K562 (cell line): ENCODE results near the gene MPHOSPH10. TPM values are rescaled to one million over a fixed set of nuclear protein-coding genes. Genes with fewer than 3 reads are reported as not detected.

Source experiments
- ATAC-seq: fragments of 200-7000 bp; cut with Tn5 transposase; 3 replicates; pipeline ENCODE4 v1.9.1; 2020; ENCODE audit warnings: moderate library complexity
- BruUV-seq: library from RNA; stranded (reverse); fragments of 400-500 nt; replicated peaks from 2 replicates; lab custom pipeline; 2021; lab: Mats Ljungman, UMichigan
- CTCF ChIA-PET: fragments of 300-600 bp; formaldehyde crosslinking; extraction: SDS; loops from one replicate; lab custom pipeline; 2021; ENCODE audit warnings: low intra/inter-chr PET ratio; lab: Yijun Ruan, JAX
- POLR2A ChIA-PET: fragments of 300-600, 350-650 bp; sonication (Branson Sonifier 250); formaldehyde crosslinking; extraction: SDS; loops from one replicate; lab custom pipeline; 2021; ENCODE audit warnings: antibody characterized with exemption, inconsistent platforms; lab: Yijun Ruan, JAX
- DNase-seq, 4 experiments: peaks; one replicate each; pipeline versions ENCODE4 v3.0.0 to v3.0.0-alpha.2; 2011 to 2018; ENCODE audit warnings: low spot score in 3 of 4, mixed read lengths in 3 of 4; ENCODE audit errors: extremely low read depth in 1 of 4
- FAIRE-seq: peaks from 2 replicates; lab custom pipeline; 2011; peaks lifted over from hg19 to GRCh38; lab: Jason Lieb, UNC
- H2AFZ ChIP-seq: 2 replicates; pipeline ENCODE4 v1.6.0; 2011; ENCODE audit warnings: low read depth, low read length, control low read depth, inconsistent platforms
- H3K27ac ChIP-seq: fragments of 200-600 bp; 3 replicates; pipeline ENCODE4 v1.8.0; 2011; ENCODE audit warnings: low read depth, mild to moderate bottlenecking, control low read depth, inconsistent platforms, low read length, moderate library complexity, mixed read lengths; ENCODE audit errors: extremely low read depth
- H3K27me3 ChIP-seq, 2 experiments: fragments of 300-600 bp in 1 of 2; 2 replicates in 1 of 2; 3 replicates in 1 of 2; pipeline versions ENCODE4 v1.6.0 to v1.8.0; 2011; ENCODE audit warnings: inconsistent platforms in 2 of 2, low read length in 2 of 2, mild to moderate bottlenecking in 1 of 2, mixed read lengths in 1 of 2, moderate library complexity in 1 of 2; ENCODE audit not compliant: control insufficient read depth in 2 of 2, insufficient read depth in 2 of 2
- H3K36me3 ChIP-seq: fragments of 300-600 bp; 3 replicates; pipeline ENCODE4 v1.8.0; 2011; ENCODE audit warnings: mild to moderate bottlenecking, low read length, inconsistent platforms; ENCODE audit not compliant: control insufficient read depth, insufficient read depth
- H3K4me1 ChIP-seq, 2 experiments: fragments of 200-600 bp in 1 of 2; replicated peaks in 1 of 2; 2 replicates in 1 of 2; 3 replicates in 1 of 2; pipeline versions ENCODE4 v1.5.1 to v1.8.0; 2011; ENCODE audit warnings: inconsistent platforms in 2 of 2, low read length in 2 of 2, mild to moderate bottlenecking in 1 of 2, mixed read lengths in 1 of 2, moderate library complexity in 1 of 2; ENCODE audit not compliant: control insufficient read depth in 2 of 2, insufficient read depth in 2 of 2
- H3K4me2 ChIP-seq: 2 replicates; pipeline ENCODE4 v1.6.1; 2011; ENCODE audit warnings: low read length, control low read depth, inconsistent platforms, mixed read lengths; ENCODE audit not compliant: insufficient read depth
- H3K4me3 ChIP-seq: fragments of 200-600 bp; sonication (generic), shearing (Covaris generic); 2 replicates; pipeline ENCODE4 v1.5.1; 2016; ENCODE audit warnings: control low read depth, inconsistent platforms
- H3K79me2 ChIP-seq: fragments of 200-600 bp; 3 replicates; pipeline ENCODE4 v1.8.0; 2011; ENCODE audit warnings: low read length, inconsistent platforms; ENCODE audit not compliant: control insufficient read depth, insufficient read depth
- H3K9ac ChIP-seq, 2 experiments: 2 replicates each; pipeline versions ENCODE4 v1.6.0 to v1.6.1; 2011; ENCODE audit warnings: low read depth in 2 of 2, low read length in 2 of 2, control low read depth in 1 of 2, inconsistent platforms in 1 of 2, mild to moderate bottlenecking in 1 of 2, mixed read lengths in 1 of 2; ENCODE audit not compliant: insufficient read depth in 1 of 2
- H3K9me1 ChIP-seq: one replicate; pipeline ENCODE4 v1.6.0; 2011; ENCODE audit warnings: inconsistent platforms, mild to moderate bottlenecking, low read length, moderate library complexity; ENCODE audit not compliant: control insufficient read depth, insufficient read depth
- H3K9me3 ChIP-seq: replicated peaks from 2 replicates; pipeline ENCODE4 v1.5.1; 2011; ENCODE audit warnings: low read depth, low read length, inconsistent platforms; ENCODE audit not compliant: control insufficient read depth, insufficient read depth
- H4K20me1 ChIP-seq: replicated peaks from 2 replicates; pipeline ENCODE4 v1.6.1; 2011; ENCODE audit warnings: low read length, inconsistent platforms, mixed read lengths; ENCODE audit not compliant: control insufficient read depth, insufficient read depth
- BRF1 ChIP-seq: IDR thresholded peaks from 3 replicates; pipeline ENCODE4 v1.6.1; 2011; ENCODE audit warnings: borderline replicate concordance, mild to moderate bottlenecking; ENCODE audit not compliant: insufficient read length; ENCODE audit errors: extremely low read depth
- CREB1 ChIP-seq, 2 experiments: sonication (generic) in 1 of 2; formaldehyde crosslinking in 1 of 2; IDR thresholded peaks; 2 replicates each; pipeline versions ENCODE4 v1.6.1 to v1.8.0; 2012 to 2022; ENCODE audit warnings: inconsistent platforms in 1 of 2, mild to moderate bottlenecking in 1 of 2, missing genetic modification reagents in 1 of 2, moderate library complexity in 1 of 2
- MIER1 ChIP-seq: fragments of 450-650 bp; IDR thresholded peaks from 2 replicates; pipeline ENCODE4 v1.6.1; 2016; ENCODE audit warnings: antibody characterized with exemption, mild to moderate bottlenecking, low read depth
- POLR2H ChIP-seq: IDR thresholded peaks from 2 replicates; pipeline ENCODE4 v1.6.1; 2016; ENCODE audit warnings: missing genetic modification characterization, low read depth, mild to moderate bottlenecking, control low read depth, missing compliant biosample characterization, moderate library complexity
- SAFB2 ChIP-seq: fragments of 200-400 bp; formaldehyde crosslinking; IDR thresholded peaks from 2 replicates; pipeline ENCODE4 v1.6.1; 2018; ENCODE audit warnings: borderline replicate concordance, low read length, low read depth, moderate library complexity; ENCODE audit not compliant: severe bottlenecking
- ZNF165 ChIP-seq: fragments of 250-450 bp; sonication (Bioruptor Pico); IDR thresholded peaks from 2 replicates; pipeline ENCODE4 v1.4.0; 2020; ENCODE audit warnings: borderline replicate concordance
- ZNF274 ChIP-seq: IDR thresholded peaks from 2 replicates; pipeline ENCODE4 v1.6.1; 2011; ENCODE audit warnings: low read depth, mild to moderate bottlenecking, low read length, moderate library complexity, borderline replicate concordance
- ZNF282 ChIP-seq: sonication (generic); formaldehyde crosslinking; IDR thresholded peaks from 2 replicates; pipeline ENCODE4 v1.8.1; 2023; ENCODE audit warnings: missing genetic modification reagents
- ZSCAN29 ChIP-seq: fragments of 450-650 bp; IDR thresholded peaks from 2 replicates; pipeline ENCODE4 v1.6.1; 2017
- WGBS: fragments of 100-300 bp; shearing (Covaris generic); methylation state at CpG from one replicate; pipeline ENCODE4 v1.1.6; 2016; ENCODE audit warnings: low coverage, mixed read lengths; ENCODE audit not compliant: insufficient coverage; ENCODE audit errors: missing lambda C conversion rate; 5-methylcytosine and 5-hydroxymethylcytosine counted together
- in situ Hi-C: fragments of 300-500 bp; cut with MboI; formaldehyde crosslinking; loops from 4 replicates; pipeline ENCODE4 v1.15.0; 2018; ENCODE audit warnings: inconsistent platforms, mixed read lengths
- intact Hi-C: fragments of 100-400 bp; cut with micrococcal nuclease; formaldehyde crosslinking; loops from 2 replicates; pipeline ENCODE4 v1.14.2; 2022
- polyA plus RNA-seq, 8 experiments: library from polyadenylated mRNA; depleted of rRNA in 4 of 8; stranded (reverse) in 5 of 8; unstranded in 3 of 8; fragments of >200 nt; fragmentation: Nextera tagmentation in 2 of 8; fragmentation: Illumina TruSeq in 1 of 8; extraction: Ambion mirVana in 2 of 8; extraction: Trizol in 1 of 8; gene quantifications; 2 replicates each; pipeline versions ENCODE4 v1.2.1 to v1.2.3, GENCODE V29; 2011 to 2014; ENCODE audit warnings: inconsistent platforms in 1 of 8, missing spikeins in 1 of 8
- total RNA-seq, 7 experiments: library from RNA; depleted of rRNA in 6 of 7; stranded (reverse); fragments of >200 nt in 6 of 7; fragmentation: Illumina TruSeq in 2 of 7; extraction: Trizol in 2 of 7; gene quantifications; 2 replicates each; pipeline versions ENCODE4 v1.2.1 to v1.2.3, GENCODE V29; 2011 to 2021; ENCODE audit warnings: low replicate concordance in 1 of 7
- TF ChIP-seq, protein P1 (sequence below), 2 experiments: fragments of 450-650 bp in 1 of 2; sonication (generic) in 1 of 2; formaldehyde crosslinking in 1 of 2; IDR thresholded peaks in 1 of 2; conservative IDR thresholded peaks in 1 of 2; 2 replicates each; pipeline versions ENCODE4 v1.6.1 to v1.8.1; 2016 to 2023; ENCODE audit warnings: mild to moderate bottlenecking in 2 of 2, moderate library complexity in 2 of 2, inconsistent platforms in 1 of 2, missing genetic modification reagents in 1 of 2
- TF ChIP-seq, protein P2 (sequence below): sonication (generic); formaldehyde crosslinking; IDR thresholded peaks from 2 replicates; pipeline ENCODE4 v1.8.1; 2023; ENCODE audit warnings: mild to moderate bottlenecking, missing genetic modification reagents, moderate library complexity
- TF ChIP-seq, protein P3 (sequence below): IDR thresholded peaks from 2 replicates; pipeline ENCODE4 v1.6.1; 2012; ENCODE audit warnings: low read depth, low read length, improper control_type of control experiment, borderline replicate concordance
- TF ChIP-seq, protein P4 (sequence below): sonication (generic); formaldehyde crosslinking; IDR thresholded peaks from 2 replicates; pipeline ENCODE4 v1.8.1; 2023; ENCODE audit warnings: mild to moderate bottlenecking, missing genetic modification reagents

MPHOSPH10 gene
- total and polyA plus RNA-seq, 9 of the 15 experiments (the other 6 are each of a cell fraction or from before 2014, with no cell fraction given): 36.8 to 83.7 (median 58.5) TPM

DNA sequence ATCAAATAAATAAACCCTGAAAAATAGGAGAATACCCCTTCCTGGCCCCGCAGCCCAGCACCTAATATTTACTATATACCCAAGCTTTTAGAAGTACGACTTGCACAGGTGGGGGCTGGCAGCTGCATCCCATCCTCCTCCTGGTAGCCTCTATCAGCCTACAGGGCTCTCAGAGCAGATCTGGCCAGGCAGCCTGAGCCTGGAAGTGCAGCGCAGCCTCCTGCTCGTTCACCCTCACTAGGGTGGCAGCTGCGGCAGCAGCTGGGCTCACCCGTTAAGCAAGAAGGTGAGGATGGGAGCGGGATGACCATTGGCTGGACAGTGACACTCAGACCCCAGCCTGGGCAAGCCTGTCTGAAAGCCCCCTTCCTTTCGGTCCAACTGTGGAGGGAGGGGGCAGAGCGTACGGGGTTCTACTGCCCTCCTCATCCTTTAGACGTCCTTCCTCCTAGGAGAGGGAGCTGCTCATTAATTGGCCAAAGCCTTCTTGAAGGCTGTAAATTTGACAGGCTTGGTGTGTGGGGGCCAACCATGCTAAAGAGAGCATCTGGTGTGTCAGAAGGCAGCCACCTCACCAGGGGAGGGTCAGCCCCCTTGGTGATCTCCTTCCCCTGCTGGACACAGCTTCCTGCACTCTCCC lies 23.3 kb downstream of the MPHOSPH10 start (continued):
- TF ChIP-seq ZNF165 (CRISPR knock-in tag): no peak

DNA sequence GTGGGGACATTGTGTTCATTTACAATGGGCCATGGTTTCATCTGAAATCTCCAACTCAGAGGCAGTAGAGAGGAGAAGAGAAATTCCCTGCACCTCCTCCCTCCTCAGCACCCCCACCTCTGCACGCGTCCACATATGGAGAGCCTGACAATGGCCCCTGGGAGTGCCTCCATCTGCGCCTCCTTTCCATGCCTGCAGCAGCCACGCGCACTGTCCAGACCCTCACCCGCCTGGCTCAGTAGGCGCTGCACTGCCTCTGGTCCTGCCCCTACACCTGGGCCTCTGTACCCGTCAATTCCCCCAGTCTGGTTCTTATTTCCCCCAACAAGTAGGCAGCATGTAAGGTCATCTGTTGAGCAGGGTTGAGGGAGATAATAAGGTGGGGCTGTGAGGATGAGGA lies 23.8 kb downstream of the MPHOSPH10 start:
- ATAC-seq: no peak
- Histone ChIP-seq H3K9me3 (no peaks in the 10 kb centered on the region), H4K20me1 (peaks cover 12% of the 10 kb centered on the region; the same call in 1 of the 2 replicates), H3K4me1 (no peaks in the 10 kb centered on the region; a peak in 1 of 5 replicates), H3K9ac (no peak overlapping the region), H3K27me3 (peaks cover 9 to 39% of the 10 kb centered on the region in 2 experiments; a peak in 4 of 5 replicates), H3K4me2 (no peak overlapping the region), H3K36me3 (peaks cover 14% of the 10 kb centered on the region; the same call in 2 of the 3 replicates), H3K4me3 (no peak overlapping the region), H2AFZ (no peak overlapping the region), H3K27ac (no peak overlapping the region), H3K9me1 (no peaks in the 10 kb centered on the region), H3K79me2 (no peaks in the 10 kb centered on the region)
- in situ Hi-C loops: no loop called here
- FAIRE-seq: no peak
- WGBS: under 1% methylated on average over 8 of the region's 8 CpGs
- intact Hi-C loops: loop anchor here (10.0 kb wide), 1 partner anchor 149 kb away; no protein-coding TSS in a partner anchor
- no TSS peak for BruUV-seq
- no peak for DNase-seq
- ChIA-PET CTCF (no interaction called here), POLR2A (interaction anchor here (0.7 to 1.0 kb wide), 3 partner anchors 23 to 70 kb away, joined by 3 read pairs; no protein-coding TSS in a partner anchor)
- TF ChIP-seq, protein P1, sequence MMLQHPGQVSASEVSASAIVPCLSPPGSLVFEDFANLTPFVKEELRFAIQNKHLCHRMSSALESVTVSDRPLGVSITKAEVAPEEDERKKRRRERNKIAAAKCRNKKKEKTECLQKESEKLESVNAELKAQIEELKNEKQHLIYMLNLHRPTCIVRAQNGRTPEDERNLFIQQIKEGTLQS (IDR thresholded peaks at IDR 0.05): no peak
- TF ChIP-seq, protein P1 (CRISPR knock-in tag; conservative IDR thresholded peaks at IDR 0.05): no peak
- TF ChIP-seq CREB1 (IDR thresholded peaks at IDR 0.05) (no peak), CREB1 (CRISPR knock-in tag; IDR thresholded peaks at IDR 0.05) (no peak), ZNF282 (no peak), POLR2H (tag) (no peak), BRF1 (no peak), ZSCAN29 (no peak), MIER1 (no peak), SAFB2 (no peak), ZNF274 (no peak)
- TF ChIP-seq, protein P2, sequence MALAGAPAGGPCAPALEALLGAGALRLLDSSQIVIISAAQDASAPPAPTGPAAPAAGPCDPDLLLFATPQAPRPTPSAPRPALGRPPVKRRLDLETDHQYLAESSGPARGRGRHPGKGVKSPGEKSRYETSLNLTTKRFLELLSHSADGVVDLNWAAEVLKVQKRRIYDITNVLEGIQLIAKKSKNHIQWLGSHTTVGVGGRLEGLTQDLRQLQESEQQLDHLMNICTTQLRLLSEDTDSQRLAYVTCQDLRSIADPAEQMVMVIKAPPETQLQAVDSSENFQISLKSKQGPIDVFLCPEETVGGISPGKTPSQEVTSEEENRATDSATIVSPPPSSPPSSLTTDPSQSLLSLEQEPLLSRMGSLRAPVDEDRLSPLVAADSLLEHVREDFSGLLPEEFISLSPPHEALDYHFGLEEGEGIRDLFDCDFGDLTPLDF (CRISPR knock-in tag): no peak
- TF ChIP-seq, protein P3, sequence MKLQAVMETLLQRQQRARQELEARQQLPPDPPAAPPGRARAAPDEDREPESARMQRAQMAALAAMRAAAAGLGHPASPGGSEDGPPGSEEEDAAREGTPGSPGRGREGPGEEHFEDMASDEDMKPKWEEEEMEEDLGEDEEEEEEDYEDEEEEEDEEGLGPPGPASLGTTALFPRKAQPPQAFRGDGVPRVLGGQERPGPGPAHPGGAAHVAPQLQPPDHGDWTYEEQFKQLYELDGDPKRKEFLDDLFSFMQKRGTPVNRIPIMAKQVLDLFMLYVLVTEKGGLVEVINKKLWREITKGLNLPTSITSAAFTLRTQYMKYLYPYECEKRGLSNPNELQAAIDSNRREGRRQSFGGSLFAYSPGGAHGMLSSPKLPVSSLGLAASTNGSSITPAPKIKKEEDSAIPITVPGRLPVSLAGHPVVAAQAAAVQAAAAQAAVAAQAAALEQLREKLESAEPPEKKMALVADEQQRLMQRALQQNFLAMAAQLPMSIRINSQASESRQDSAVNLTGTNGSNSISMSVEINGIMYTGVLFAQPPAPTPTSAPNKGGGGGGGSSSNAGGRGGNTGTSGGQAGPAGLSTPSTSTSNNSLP: no peak
- TF ChIP-seq, protein P4, sequence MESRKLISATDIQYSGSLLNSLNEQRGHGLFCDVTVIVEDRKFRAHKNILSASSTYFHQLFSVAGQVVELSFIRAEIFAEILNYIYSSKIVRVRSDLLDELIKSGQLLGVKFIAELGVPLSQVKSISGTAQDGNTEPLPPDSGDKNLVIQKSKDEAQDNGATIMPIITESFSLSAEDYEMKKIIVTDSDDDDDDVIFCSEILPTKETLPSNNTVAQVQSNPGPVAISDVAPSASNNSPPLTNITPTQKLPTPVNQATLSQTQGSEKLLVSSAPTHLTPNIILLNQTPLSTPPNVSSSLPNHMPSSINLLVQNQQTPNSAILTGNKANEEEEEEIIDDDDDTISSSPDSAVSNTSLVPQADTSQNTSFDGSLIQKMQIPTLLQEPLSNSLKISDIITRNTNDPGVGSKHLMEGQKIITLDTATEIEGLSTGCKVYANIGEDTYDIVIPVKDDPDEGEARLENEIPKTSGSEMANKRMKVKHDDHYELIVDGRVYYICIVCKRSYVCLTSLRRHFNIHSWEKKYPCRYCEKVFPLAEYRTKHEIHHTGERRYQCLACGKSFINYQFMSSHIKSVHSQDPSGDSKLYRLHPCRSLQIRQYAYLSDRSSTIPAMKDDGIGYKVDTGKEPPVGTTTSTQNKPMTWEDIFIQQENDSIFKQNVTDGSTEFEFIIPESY (CRISPR knock-in tag): no peak
